Activated T-cell treated with anti-CD3 and anti-CD28 coated beads, Interleukin-2, amount 50 U/mL, for 48 hours (primary cell): ENCODE data around the gene RIN2.

Experiments used
- DNase-seq, 2 experiments: peaks; one replicate each; pipeline ENCODE4 v3.0.0-alpha.2; 2020

RIN2 gene, protein sequence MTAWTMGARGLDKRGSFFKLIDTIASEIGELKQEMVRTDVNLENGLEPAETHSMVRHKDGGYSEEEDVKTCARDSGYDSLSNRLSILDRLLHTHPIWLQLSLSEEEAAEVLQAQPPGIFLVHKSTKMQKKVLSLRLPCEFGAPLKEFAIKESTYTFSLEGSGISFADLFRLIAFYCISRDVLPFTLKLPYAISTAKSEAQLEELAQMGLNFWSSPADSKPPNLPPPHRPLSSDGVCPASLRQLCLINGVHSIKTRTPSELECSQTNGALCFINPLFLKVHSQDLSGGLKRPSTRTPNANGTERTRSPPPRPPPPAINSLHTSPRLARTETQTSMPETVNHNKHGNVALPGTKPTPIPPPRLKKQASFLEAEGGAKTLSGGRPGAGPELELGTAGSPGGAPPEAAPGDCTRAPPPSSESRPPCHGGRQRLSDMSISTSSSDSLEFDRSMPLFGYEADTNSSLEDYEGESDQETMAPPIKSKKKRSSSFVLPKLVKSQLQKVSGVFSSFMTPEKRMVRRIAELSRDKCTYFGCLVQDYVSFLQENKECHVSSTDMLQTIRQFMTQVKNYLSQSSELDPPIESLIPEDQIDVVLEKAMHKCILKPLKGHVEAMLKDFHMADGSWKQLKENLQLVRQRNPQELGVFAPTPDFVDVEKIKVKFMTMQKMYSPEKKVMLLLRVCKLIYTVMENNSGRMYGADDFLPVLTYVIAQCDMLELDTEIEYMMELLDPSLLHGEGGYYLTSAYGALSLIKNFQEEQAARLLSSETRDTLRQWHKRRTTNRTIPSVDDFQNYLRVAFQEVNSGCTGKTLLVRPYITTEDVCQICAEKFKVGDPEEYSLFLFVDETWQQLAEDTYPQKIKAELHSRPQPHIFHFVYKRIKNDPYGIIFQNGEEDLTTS

GRCh38 chr20:19758133-19758500 lies at the start of gene RIN2:
Gene RIN2 (plus strand): TSS chr20:19758258. CDS start chr20:19889602, 131,344 bp downstream.
- no peak for DNase-seq

DNA sequence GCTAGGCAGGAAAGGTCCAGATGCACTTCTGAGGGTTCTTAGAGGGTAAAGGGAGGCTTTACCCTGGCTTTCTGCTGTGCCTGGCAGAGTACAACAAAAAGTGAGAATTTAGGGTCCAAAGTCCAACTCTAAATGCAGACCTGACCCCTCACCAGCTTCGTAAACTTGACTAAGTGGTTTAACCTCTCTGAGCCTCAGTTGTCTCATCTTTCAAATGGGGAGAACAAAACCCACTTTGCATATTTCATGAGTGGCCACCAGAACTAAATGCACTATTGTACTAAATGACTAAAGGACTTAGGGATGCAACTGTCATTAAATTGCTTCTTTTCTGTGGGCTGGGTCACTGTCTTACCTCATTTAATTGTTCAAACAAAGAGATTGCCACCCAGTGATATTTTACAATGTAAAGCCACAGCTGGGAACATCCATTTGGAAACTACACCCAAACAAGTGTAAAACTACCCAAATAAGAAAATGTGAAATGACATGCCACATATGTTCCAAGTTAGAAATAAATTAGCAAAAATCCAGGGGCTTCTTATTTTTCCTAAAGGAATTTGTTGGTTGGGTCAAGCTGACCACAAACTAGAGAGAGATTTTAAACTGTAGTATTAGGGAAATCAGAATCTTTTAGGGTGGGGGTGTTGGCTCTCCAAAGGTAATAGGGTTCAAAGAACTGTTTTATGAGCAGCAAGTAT lies 48.3 kb upstream of the RIN2 start:
- DNase-seq = no peak

DNA sequence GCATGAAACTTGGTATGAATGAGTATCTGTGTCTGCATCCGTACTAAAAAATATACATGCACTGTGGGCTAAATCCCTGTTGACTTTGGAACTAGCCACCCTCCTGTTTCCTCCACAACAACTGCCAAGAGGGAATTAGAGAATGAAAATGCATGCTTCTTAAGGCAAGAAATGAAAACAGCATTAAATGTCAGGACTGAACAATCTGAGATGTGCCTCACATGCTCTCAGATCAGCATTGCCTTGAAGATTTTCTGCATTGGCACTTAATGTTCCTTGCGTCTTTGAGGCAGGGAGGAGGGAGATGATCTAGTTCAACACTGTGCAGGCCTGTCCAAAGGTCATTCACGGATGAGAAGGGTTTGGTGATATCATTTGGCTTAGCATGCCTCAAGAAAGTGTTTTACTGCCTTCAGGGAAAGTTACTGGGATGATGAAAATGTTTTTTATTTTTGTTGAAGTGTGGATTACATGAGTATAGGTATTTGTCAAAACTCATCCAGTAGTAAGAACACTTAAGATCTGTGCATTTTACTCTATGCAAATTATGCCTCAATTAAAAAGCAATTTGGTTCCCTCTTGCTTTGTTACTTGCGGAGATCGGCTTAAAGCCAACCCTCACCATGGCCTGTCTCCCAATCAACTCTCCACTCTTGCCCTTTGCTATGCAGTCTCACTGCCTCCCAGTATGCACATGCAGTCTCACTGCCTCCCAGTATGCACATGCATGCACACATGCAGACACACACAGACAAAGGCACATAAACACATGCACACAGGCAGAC lies 47.5 kb upstream of the RIN2 start:
- DNase-seq = no peak

- no peak for DNase-seq
Observed at GRCh38 chr20:19711126-19711525, 46.9 kb upstream of the RIN2 start.

DNA sequence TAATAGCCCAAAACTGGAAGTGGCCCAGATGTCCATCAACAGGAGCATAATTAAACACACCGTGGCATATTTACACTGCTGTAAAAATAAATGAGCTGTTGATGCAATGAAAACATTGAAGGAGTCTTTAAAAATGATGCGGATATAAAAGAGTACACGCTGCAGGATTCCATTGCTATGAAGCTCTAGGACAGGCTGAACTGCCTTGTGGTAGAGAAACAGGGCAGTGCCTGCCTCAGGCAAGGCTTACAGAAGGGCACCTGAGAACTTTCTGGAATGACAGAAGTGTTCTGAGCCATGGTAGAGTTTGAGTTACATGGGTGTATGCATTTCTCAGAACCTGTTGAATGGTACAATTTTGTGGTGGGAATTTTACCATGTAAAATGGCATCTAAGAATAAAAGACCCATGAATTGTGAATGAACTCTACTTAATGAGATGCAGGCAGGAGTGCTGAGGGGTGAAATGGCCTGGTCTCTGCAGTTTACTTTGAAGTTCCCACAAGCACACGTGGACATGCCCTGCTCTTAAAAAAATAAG lies 45.3 kb upstream of the RIN2 start:
- no peak for DNase-seq

- no peak for DNase-seq
Observed at GRCh38 chr20:19713822-19714578, 44.1 kb upstream of the RIN2 start.

DNA sequence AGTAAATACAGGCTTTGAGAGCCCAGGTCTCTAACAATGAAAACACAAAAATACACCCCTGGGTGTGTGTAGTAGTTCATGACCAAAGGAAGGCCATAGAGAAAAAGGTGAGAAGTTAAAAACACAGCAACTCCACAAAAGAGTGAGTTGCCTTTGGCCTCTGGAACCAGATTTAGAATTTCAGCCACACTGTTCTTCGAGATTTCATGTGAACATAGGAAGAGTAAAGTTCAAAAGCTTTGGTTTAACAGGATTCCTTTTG lies 43.5 kb upstream of the RIN2 start:
- DNase-seq = no peak

DNA sequence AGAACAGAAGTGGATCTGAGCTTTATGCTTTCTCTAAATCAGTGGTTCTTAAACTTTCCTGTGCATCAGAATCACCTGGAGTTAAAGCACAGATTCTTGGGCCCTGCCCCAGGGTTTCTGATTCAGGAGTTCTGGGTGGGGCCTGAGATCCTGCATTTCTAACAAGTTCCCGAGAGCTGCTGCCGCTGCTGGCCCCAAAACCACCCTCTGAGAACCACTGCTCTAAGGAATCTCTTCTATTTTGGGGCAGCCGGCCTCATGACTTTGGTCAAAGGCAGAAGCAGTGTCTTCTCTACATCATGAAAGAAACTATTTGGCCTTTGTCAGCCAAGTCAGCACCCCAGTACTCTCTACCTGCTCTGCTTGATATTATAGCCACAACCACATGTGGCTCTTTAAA lies 42.1 kb upstream of the RIN2 start:
- no peak for DNase-seq

GRCh38 chr20:19718880-19719279 lies 39.2 kb upstream of the RIN2 start:
- no peak for DNase-seq

- DNase-seq = no peak
Observed at GRCh38 chr20:19720991-19721390, 37.1 kb upstream of the RIN2 start.

- no peak for DNase-seq
Observed at GRCh38 chr20:19723051-19723450, 35.0 kb upstream of the RIN2 start.

DNA sequence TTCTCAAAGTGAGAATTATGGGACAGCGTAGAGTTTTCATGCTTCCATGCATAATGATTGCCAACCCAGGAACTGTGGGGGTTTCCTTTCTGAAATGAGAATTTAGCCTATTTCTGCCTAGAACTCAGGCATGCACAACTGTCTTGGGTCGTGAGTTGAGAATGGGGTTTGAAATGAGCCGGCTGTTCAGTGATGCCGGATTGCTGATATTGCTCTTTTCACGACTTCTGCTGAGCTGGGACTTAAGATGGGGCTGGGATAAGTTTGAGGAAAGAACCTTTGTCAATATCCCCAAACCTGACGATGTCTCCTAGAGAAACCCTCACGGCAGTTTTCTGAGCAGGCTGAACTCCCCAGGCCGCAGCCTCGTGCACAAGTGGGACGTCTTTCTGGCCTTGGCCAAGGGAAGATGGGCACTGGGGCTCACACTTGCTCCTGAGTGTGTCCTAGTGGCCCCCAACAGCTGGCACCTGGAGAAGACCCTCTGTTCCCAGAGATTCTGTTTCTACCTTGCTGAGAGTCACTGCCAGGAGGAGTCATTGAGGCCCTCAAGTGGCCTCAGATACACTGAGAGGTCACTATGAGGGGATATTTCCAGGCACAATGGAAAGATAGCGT lies 34.1 kb upstream of the RIN2 start:
- no peak for DNase-seq

- DNase-seq = no peak
Observed at GRCh38 chr20:19725373-19725772, 32.7 kb upstream of the RIN2 start.

GRCh38 chr20:19725814-19726525 lies 32.1 kb upstream of the RIN2 start:
- DNase-seq = no peak

- no peak for DNase-seq
Observed at GRCh38 chr20:19727251-19727847, 30.7 kb upstream of the RIN2 start.

DNA sequence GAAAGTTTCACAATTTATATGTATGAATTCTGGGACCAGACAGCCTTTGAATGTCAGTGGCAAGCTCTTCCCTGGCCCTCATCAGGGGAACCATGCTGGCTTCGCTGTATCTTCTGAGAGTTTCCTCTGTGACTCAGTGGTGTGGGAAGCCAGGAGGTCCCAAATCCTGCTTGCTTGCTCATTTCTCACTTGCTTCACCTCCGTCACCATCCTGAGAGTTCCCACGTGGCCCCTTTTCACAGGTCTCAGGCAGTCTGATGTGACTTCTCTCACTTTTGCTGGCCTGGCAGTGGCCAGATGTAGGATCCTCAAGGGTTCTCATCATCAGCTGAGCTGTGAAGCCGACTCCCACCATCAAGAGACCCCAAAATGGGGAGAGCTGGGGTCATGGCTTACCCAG lies 28.4 kb upstream of the RIN2 start:
- peak in 1 of 2 experiments; percentile 22 for DNase-seq

- DNase-seq = no peak
Observed at GRCh38 chr20:19730706-19731105, 27.4 kb upstream of the RIN2 start.

DNA sequence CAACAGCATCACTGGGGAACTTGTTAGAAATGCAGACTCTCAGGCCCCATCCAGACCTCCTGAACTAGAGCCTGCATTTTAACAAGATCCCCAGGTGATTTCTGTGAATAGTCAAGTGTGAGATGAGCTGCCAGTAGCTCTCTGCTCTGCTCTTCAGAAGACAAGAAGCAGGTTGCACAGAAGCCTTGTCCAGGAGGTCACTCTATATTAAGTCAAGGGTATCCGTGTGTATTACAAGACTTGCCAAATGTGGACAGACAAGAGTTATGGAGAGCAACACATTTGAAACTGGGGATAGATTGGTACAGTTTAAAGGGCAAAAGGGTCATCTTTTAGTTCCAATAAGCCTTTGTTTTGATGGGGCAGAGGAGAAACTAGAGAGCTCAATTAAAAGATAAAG lies 23.2 kb upstream of the RIN2 start:
- no peak for DNase-seq

- peak; percentile 23 to 37 for DNase-seq
Observed at GRCh38 chr20:19735446-19735845, 22.6 kb upstream of the RIN2 start.

DNA sequence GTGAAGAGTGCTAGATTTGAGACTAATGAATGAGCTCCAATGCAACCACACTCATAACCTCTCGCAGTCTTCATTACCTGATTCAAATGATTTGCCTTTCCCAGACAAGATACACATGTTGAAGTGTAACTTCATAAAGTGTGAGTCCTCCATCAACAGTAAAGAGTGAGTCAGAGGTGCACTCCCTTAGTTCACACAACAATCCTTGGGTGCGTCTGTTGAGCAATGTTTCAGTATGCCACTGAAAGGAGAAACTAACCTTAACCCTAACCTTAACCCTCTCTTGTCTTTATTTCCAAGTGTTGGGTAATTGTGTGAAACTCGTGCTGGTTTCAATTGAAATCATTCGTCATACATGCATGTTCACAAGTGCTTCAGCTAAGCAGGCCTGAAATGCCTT lies 21.0 kb upstream of the RIN2 start:
- DNase-seq = no peak
